ENCODE measurements around the gene NAGK. TPM values are rescaled to one million over a fixed set of nuclear protein-coding genes. Genes with fewer than 3 reads are reported as not detected.

Gene NAGK
- total RNA-seq, 1 donor from 2014 or later = 157 TPM

- Mint-ChIP-seq H3K4me3 (ENCODE audit: unreplicated experiment) (no peak overlapping the region), H3K27me3 (ENCODE audit: unreplicated experiment) (no peaks in the 10 kb centered on the region), H3K4me1 (ENCODE audit: unreplicated experiment) (no peaks in the 10 kb centered on the region), H3K27ac (ENCODE audit: unreplicated experiment) (no peak overlapping the region), H3K9me3 (ENCODE audit: unreplicated experiment) (peaks cover 8% of the 10 kb centered on the region), H3K36me3 (ENCODE audit: unreplicated experiment) (peaks cover 33% of the 10 kb centered on the region)
- no peak for DNase-seq (ENCODE audit: extremely low spot score, unreplicated experiment)
- TF ChIP-seq CTCF (IDR thresholded peaks at IDR 0.05) = no peak
Measured at GRCh38 chr2:71108091-71108490, 39.6 kb downstream of the NAGK start.

GRCh38 chr2:71113843-71114242, 45.4 kb downstream of the NAGK start:
- no peak for DNase-seq (ENCODE audit: extremely low spot score, unreplicated experiment)
- Mint-ChIP-seq H3K27me3 (ENCODE audit: unreplicated experiment) (no peaks in the 10 kb centered on the region), H3K36me3 (ENCODE audit: unreplicated experiment) (peaks cover 53% of the 10 kb centered on the region), H3K27ac (ENCODE audit: unreplicated experiment) (no peak overlapping the region), H3K4me3 (ENCODE audit: unreplicated experiment) (no peak overlapping the region), H3K4me1 (ENCODE audit: unreplicated experiment) (no peaks in the 10 kb centered on the region), H3K9me3 (ENCODE audit: unreplicated experiment) (no peaks in the 10 kb centered on the region)
- TF ChIP-seq CTCF (IDR thresholded peaks at IDR 0.05) = no peak

GRCh38 chr2:71117063-71117462, 48.6 kb downstream of the NAGK start:
- no peaks in the 10 kb centered on the region for H3K9me3 Mint-ChIP-seq (ENCODE audit: unreplicated experiment)
- H3K4me3 Mint-ChIP-seq (ENCODE audit: unreplicated experiment) = no peak overlapping the region
- no peak overlapping the region for H3K27ac Mint-ChIP-seq (ENCODE audit: unreplicated experiment)
- no peak for TF ChIP-seq CTCF (IDR thresholded peaks at IDR 0.05)
- no peaks in the 10 kb centered on the region for H3K27me3 Mint-ChIP-seq (ENCODE audit: unreplicated experiment)
- H3K36me3 Mint-ChIP-seq (ENCODE audit: unreplicated experiment) = peaks cover 43% of the 10 kb centered on the region
- H3K4me1 Mint-ChIP-seq (ENCODE audit: unreplicated experiment) = no peaks in the 10 kb centered on the region
- DNase-seq (ENCODE audit: extremely low spot score, unreplicated experiment) = no peak

- no peaks in the 10 kb centered on the region for H3K9me3 Mint-ChIP-seq (ENCODE audit: unreplicated experiment)
Measured at GRCh38 chr2:71120195-71120594, 51.7 kb downstream of the NAGK start.

GRCh38 chr2:71121479-71121878, 53.0 kb downstream of the NAGK start:
- H3K4me1 Mint-ChIP-seq (ENCODE audit: unreplicated experiment) = peaks cover 3% of the 10 kb centered on the region
- no peak overlapping the region for H3K4me3 Mint-ChIP-seq (ENCODE audit: unreplicated experiment)
- H3K36me3 Mint-ChIP-seq (ENCODE audit: unreplicated experiment) = peaks cover 23% of the 10 kb centered on the region
- no peak for DNase-seq (ENCODE audit: extremely low spot score, unreplicated experiment)
- no peak overlapping the region for H3K27ac Mint-ChIP-seq (ENCODE audit: unreplicated experiment)
- TF ChIP-seq CTCF (IDR thresholded peaks at IDR 0.05) = no peak
- no peaks in the 10 kb centered on the region for H3K27me3 Mint-ChIP-seq (ENCODE audit: unreplicated experiment)
- H3K9me3 Mint-ChIP-seq (ENCODE audit: unreplicated experiment) = no peaks in the 10 kb centered on the region

More at GRCh38 chr2:71120195-71120594, 51.7 kb downstream of the NAGK start:
- Mint-ChIP-seq H3K27me3 (ENCODE audit: unreplicated experiment) (no peaks in the 10 kb centered on the region), H3K4me1 (ENCODE audit: unreplicated experiment) (no peaks in the 10 kb centered on the region), H3K4me3 (ENCODE audit: unreplicated experiment) (no peak overlapping the region), H3K27ac (ENCODE audit: unreplicated experiment) (no peak overlapping the region), H3K36me3 (ENCODE audit: unreplicated experiment) (peaks cover 26% of the 10 kb centered on the region)
- DNase-seq (ENCODE audit: extremely low spot score, unreplicated experiment) = no peak
- no peak for TF ChIP-seq CTCF (IDR thresholded peaks at IDR 0.05)

Measured in osteocyte (in vitro differentiated cells).